HPDE6-E6E7 (cell line): ENCODE data around the gene RPH3AL.
A peak's percentile ranks its signal among the peaks of the same experiment; 100 is the strongest.

Source experiments
- DNase-seq: peaks from one replicate; pipeline ENCODE4 v3.0.0; 2011; ENCODE audit warnings: missing footprints; ENCODE audit errors: extremely low spot score

Gene RPH3AL

GRCh38 chr17:352421-353212 is at the start of gene RPH3AL:
Gene RPH3AL, minus strand, starts transcription at chr17:352807. Its CDS starts 25,264 bp downstream, at chr17:327543.
- DNase-seq: no peak

- no peak for DNase-seq
Measured at GRCh38 chr17:400257-400656, 47.6 kb upstream of the RPH3AL start.

- DNase-seq: no peak
Measured at GRCh38 chr17:396788-397187, 44.2 kb upstream of the RPH3AL start.

GRCh38 chr17:395974-396373 is 43.4 kb upstream of the RPH3AL start:
- no peak for DNase-seq

GRCh38 chr17:395179-395578 is 42.6 kb upstream of the RPH3AL start:
- no peak for DNase-seq

GRCh38 chr17:394718-395095 is 42.1 kb upstream of the RPH3AL start:
- no peak for DNase-seq

- DNase-seq: no peak
Measured at GRCh38 chr17:393806-394717, 41.5 kb upstream of the RPH3AL start.

- DNase-seq: no peak
Measured at GRCh38 chr17:391850-392249, 39.2 kb upstream of the RPH3AL start.

GRCh38 chr17:390025-390424 is 37.4 kb upstream of the RPH3AL start:
- DNase-seq: no peak

- no peak for DNase-seq
Measured at GRCh38 chr17:388087-388486, 35.5 kb upstream of the RPH3AL start.

- DNase-seq: peak; percentile 69
Measured at GRCh38 chr17:386141-386876, 33.7 kb upstream of the RPH3AL start.

GRCh38 chr17:385836-386140 is 33.2 kb upstream of the RPH3AL start:
- DNase-seq: no peak

GRCh38 chr17:385178-385835 is 32.7 kb upstream of the RPH3AL start:
- DNase-seq: no peak

- DNase-seq: no peak
Measured at GRCh38 chr17:384622-385177, 32.1 kb upstream of the RPH3AL start.

- DNase-seq: no peak
Measured at GRCh38 chr17:383771-384621, 31.4 kb upstream of the RPH3AL start.

- no peak for DNase-seq
Measured at GRCh38 chr17:382644-383533, 30.3 kb upstream of the RPH3AL start.

- DNase-seq: no peak
Measured at GRCh38 chr17:381941-382643, 29.5 kb upstream of the RPH3AL start.

- DNase-seq: no peak
Measured at GRCh38 chr17:381516-381915, 28.9 kb upstream of the RPH3AL start.
